ENCODE data around the gene ATRX.
"Not testable (repeated sequence)": the region's sequence is repeated elsewhere in the genome, so short reads cannot be mapped to it uniquely, and the experiment has no call there.

ATRX gene

GRCh38 chrX:77668391-77669237 is 117.4 kb downstream of the ATRX start:
- Histone ChIP-seq H3K9me3 (ENCODE audit: control insufficient read depth in 1 of 2, low read length in 2 of 2) (no peaks in the 10 kb centered on the region), H3K36me3 (ENCODE audit: control insufficient read depth in 1 of 2, insufficient read depth in 2 of 2, low read length in 2 of 2) (no peaks in the 10 kb centered on the region), H3K27me3 (ENCODE audit: low read depth, low read length) (no peaks in the 10 kb centered on the region), H3K27ac (ENCODE audit: low read length) (no peak overlapping the region), H3K4me1 (ENCODE audit: control insufficient read depth in 1 of 2, insufficient read depth in 2 of 2, low read length in 2 of 2) (no peaks in the 10 kb centered on the region), H3K4me3 (ENCODE audit: low read depth in 1 of 2, low read length in 2 of 2) (no peak overlapping the region)

DNA sequence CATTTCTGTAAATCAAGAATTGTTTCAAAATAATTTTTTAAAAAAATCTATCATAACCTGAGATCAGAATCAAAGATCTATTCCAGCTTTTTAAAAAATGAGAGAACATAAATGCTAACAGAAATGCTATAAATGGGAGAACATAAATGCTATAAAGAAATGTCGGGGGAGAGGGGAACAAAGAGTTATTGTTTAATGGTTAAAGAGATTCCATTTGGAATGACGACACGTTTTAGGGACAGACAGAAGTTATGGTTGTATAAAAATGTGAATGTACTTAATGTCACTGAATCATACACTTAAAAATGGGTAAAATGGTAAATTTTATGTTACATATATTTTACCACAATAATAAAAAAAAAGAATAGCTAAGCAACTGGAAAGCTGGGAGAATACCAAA is 127.1 kb downstream of the ATRX start:
- peaks cover 1 to 4% of the 10 kb centered on the region in 2 donors for H3K36me3 ChIP-seq (ENCODE audit: control insufficient read depth in 1 of 2, insufficient read depth in 2 of 2, low read length in 2 of 2)

GRCh38 chrX:77652095-77652494 is 133.9 kb downstream of the ATRX start:
- Histone ChIP-seq H3K27ac (ENCODE audit: low read length) (no peak overlapping the region), H3K27me3 (ENCODE audit: low read depth, low read length) (no peaks in the 10 kb centered on the region), H3K9me3 (ENCODE audit: control insufficient read depth in 1 of 2, low read length in 2 of 2) (no peaks in the 10 kb centered on the region), H3K36me3 (ENCODE audit: control insufficient read depth in 1 of 2, insufficient read depth in 2 of 2, low read length in 2 of 2) (peaks cover 0 to 3% of the 10 kb centered on the region in 2 donors), H3K4me3 (ENCODE audit: low read depth in 1 of 2, low read length in 2 of 2) (no peak overlapping the region), H3K4me1 (ENCODE audit: control insufficient read depth in 1 of 2, insufficient read depth in 2 of 2, low read length in 2 of 2) (no peaks in the 10 kb centered on the region)

More for the DNA sequence above, 127.1 kb downstream of the ATRX start:
- Histone ChIP-seq H3K4me1 (ENCODE audit: control insufficient read depth in 1 of 2, insufficient read depth in 2 of 2, low read length in 2 of 2) (no peaks in the 10 kb centered on the region), H3K27ac (ENCODE audit: low read length) (no peak overlapping the region), H3K9me3 (ENCODE audit: control insufficient read depth in 1 of 2, low read length in 2 of 2) (no peaks in the 10 kb centered on the region), H3K27me3 (ENCODE audit: low read depth, low read length) (no peaks in the 10 kb centered on the region), H3K4me3 (ENCODE audit: low read depth in 1 of 2, low read length in 2 of 2) (no peak overlapping the region)

DNA sequence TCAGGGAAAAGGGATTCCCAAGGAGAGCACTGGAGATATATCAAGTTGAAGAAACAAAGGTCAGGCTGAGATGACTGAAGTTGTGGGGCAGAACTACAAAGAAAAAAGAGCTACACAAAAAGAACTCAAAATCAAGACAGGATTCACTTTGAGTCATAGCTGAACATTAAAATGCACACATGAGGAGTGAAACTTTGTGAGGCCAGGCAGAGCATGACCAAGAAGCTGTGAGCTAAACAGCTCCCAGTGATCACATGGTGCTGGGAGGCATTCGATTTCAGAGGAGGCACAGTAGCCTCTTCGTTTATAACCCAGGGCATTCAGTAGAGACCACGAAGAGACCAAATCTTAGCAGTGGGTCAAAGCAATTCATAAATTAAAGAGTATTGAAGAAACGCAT is 145.3 kb downstream of the ATRX start:
- Histone ChIP-seq H3K36me3 (ENCODE audit: control insufficient read depth in 1 of 2, insufficient read depth in 2 of 2, low read length in 2 of 2) (peaks cover 6 to 7% of the 10 kb centered on the region in 2 donors), H3K4me1 (ENCODE audit: control insufficient read depth in 1 of 2, insufficient read depth in 2 of 2, low read length in 2 of 2) (no peaks in the 10 kb centered on the region), H3K27ac (ENCODE audit: low read length) (no peak overlapping the region), H3K4me3 (ENCODE audit: low read depth in 1 of 2, low read length in 2 of 2) (no peak overlapping the region), H3K9me3 (ENCODE audit: control insufficient read depth in 1 of 2, low read length in 2 of 2) (peaks cover 0 to 2% of the 10 kb centered on the region in 2 donors), H3K27me3 (ENCODE audit: low read depth, low read length) (no peaks in the 10 kb centered on the region)

DNA sequence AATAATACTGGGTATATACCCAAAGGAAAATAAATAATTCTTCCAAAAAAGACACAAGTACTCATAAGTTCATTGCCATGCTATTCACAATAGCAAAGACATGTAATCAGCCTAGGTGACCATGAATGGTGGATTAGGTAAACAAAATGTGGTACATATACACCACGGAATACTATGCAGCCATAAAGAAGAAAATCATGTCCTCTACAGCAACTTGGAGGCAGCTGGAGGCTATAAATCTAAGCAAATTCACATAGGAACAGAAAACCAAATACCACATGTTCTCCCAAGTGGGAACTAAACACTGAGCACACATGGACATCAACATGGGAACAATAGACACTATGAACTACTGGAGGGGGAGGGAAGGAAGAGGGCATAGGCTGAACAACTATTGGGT is 146.2 kb downstream of the ATRX start:
- Histone ChIP-seq H3K4me1 (ENCODE audit: control insufficient read depth in 1 of 2, insufficient read depth in 2 of 2, low read length in 2 of 2) (no peaks in the 10 kb centered on the region), H3K27ac (ENCODE audit: low read length) (no peak overlapping the region), H3K9me3 (ENCODE audit: control insufficient read depth in 1 of 2, low read length in 2 of 2) (no peaks in the 10 kb centered on the region), H3K4me3 (ENCODE audit: low read depth in 1 of 2, low read length in 2 of 2) (no peak overlapping the region), H3K27me3 (ENCODE audit: low read depth, low read length) (no peaks in the 10 kb centered on the region), H3K36me3 (ENCODE audit: control insufficient read depth in 1 of 2, insufficient read depth in 2 of 2, low read length in 2 of 2) (peaks cover 10 to 11% of the 10 kb centered on the region in 2 donors)

DNA sequence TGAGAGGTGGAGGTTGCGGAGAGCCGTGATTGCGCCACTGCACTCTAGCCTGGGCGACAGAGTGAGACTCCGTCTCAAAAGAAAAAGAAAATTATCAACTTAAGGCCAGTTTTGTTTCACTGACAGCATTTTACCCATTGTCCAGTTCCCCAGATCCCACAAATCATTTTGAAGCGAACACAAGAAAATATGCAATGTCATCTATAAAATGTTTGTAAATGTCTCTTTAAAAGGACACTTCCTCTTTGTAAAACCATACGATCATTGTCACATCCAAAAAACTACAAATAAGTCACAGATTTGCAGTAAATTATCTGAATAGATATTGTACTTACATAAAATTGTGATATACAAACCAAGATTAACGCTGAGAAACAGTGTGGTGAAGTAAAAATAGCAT is 147.6 kb downstream of the ATRX start:
- no peak overlapping the region for H3K27ac ChIP-seq (ENCODE audit: low read length)
- H3K9me3 ChIP-seq (ENCODE audit: control insufficient read depth in 1 of 2, low read length in 2 of 2) = no peaks in the 10 kb centered on the region
- H3K27me3 ChIP-seq (ENCODE audit: low read depth, low read length) = no peaks in the 10 kb centered on the region
- no peaks in the 10 kb centered on the region for H3K4me1 ChIP-seq (ENCODE audit: control insufficient read depth in 1 of 2, insufficient read depth in 2 of 2, low read length in 2 of 2)
- H3K36me3 ChIP-seq (ENCODE audit: control insufficient read depth in 1 of 2, insufficient read depth in 2 of 2, low read length in 2 of 2) = peaks cover 10 to 11% of the 10 kb centered on the region in 2 donors
- no peak overlapping the region for H3K4me3 ChIP-seq (ENCODE audit: low read depth in 1 of 2, low read length in 2 of 2)

DNA sequence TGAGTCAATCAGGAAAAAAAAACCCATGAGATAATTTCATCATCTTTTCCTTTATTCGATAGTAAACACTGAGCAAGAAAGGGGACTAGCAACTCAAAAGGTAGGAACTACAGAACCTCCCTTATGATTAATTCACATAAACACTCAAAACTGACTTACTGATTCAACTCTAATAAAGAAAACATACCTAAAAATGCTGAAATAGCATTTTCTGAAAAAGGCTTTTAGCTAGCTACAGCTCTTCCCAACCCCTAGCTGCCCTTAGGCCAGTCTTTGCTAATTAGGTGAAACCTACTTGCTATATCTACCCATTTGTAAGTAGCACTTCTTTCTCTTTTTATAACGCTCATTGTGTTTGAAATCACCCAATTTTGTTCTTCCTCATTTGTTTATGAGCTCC is 150.6 kb downstream of the ATRX start:
- Histone ChIP-seq H3K27me3 (ENCODE audit: low read depth, low read length) (no peaks in the 10 kb centered on the region), H3K36me3 (ENCODE audit: control insufficient read depth in 1 of 2, insufficient read depth in 2 of 2, low read length in 2 of 2) (peaks cover 11 to 18% of the 10 kb centered on the region in 2 donors), H3K4me1 (ENCODE audit: control insufficient read depth in 1 of 2, insufficient read depth in 2 of 2, low read length in 2 of 2) (no peaks in the 10 kb centered on the region), H3K27ac (ENCODE audit: low read length) (no peak overlapping the region), H3K9me3 (ENCODE audit: control insufficient read depth in 1 of 2, low read length in 2 of 2) (no peaks in the 10 kb centered on the region), H3K4me3 (ENCODE audit: low read depth in 1 of 2, low read length in 2 of 2) (no peak overlapping the region)

GRCh38 chrX:77628294-77629025 is 157.6 kb downstream of the ATRX start:
- Histone ChIP-seq H3K9me3 (ENCODE audit: control insufficient read depth in 1 of 2, low read length in 2 of 2) (no peaks in the 10 kb centered on the region), H3K36me3 (ENCODE audit: control insufficient read depth in 1 of 2, insufficient read depth in 2 of 2, low read length in 2 of 2) (peaks cover 0 to 9% of the 10 kb centered on the region in 2 donors), H3K4me1 (ENCODE audit: control insufficient read depth in 1 of 2, insufficient read depth in 2 of 2, low read length in 2 of 2) (no peaks in the 10 kb centered on the region), H3K4me3 (ENCODE audit: low read depth in 1 of 2, low read length in 2 of 2) (no peak overlapping the region), H3K27me3 (ENCODE audit: low read depth, low read length) (no peaks in the 10 kb centered on the region), H3K27ac (ENCODE audit: low read length) (no peak overlapping the region)

GRCh38 chrX:77622672-77623071 is 163.3 kb downstream of the ATRX start:
- Histone ChIP-seq H3K4me3 (ENCODE audit: low read depth in 1 of 2, low read length in 2 of 2) (no peak overlapping the region), H3K27me3 (ENCODE audit: low read depth, low read length) (no peaks in the 10 kb centered on the region), H3K36me3 (ENCODE audit: control insufficient read depth in 1 of 2, insufficient read depth in 2 of 2, low read length in 2 of 2) (peaks cover 0 to 5% of the 10 kb centered on the region in 2 donors), H3K4me1 (ENCODE audit: control insufficient read depth in 1 of 2, insufficient read depth in 2 of 2, low read length in 2 of 2) (no peaks in the 10 kb centered on the region), H3K27ac (ENCODE audit: low read length) (no peak overlapping the region), H3K9me3 (ENCODE audit: control insufficient read depth in 1 of 2, low read length in 2 of 2) (no peaks in the 10 kb centered on the region)

- Histone ChIP-seq H3K36me3 (ENCODE audit: control insufficient read depth in 1 of 2, insufficient read depth in 2 of 2, low read length in 2 of 2) (peaks cover 0 to 5% of the 10 kb centered on the region in 2 donors), H3K4me3 (ENCODE audit: low read depth in 1 of 2, low read length in 2 of 2) (no peak overlapping the region), H3K9me3 (ENCODE audit: control insufficient read depth in 1 of 2, low read length in 2 of 2) (no peaks in the 10 kb centered on the region), H3K27ac (ENCODE audit: low read length) (no peak overlapping the region), H3K4me1 (ENCODE audit: control insufficient read depth in 1 of 2, insufficient read depth in 2 of 2, low read length in 2 of 2) (no peaks in the 10 kb centered on the region), H3K27me3 (ENCODE audit: low read depth, low read length) (no peaks in the 10 kb centered on the region)
Observed at GRCh38 chrX:77622233-77622632, 163.8 kb downstream of the ATRX start.

DNA sequence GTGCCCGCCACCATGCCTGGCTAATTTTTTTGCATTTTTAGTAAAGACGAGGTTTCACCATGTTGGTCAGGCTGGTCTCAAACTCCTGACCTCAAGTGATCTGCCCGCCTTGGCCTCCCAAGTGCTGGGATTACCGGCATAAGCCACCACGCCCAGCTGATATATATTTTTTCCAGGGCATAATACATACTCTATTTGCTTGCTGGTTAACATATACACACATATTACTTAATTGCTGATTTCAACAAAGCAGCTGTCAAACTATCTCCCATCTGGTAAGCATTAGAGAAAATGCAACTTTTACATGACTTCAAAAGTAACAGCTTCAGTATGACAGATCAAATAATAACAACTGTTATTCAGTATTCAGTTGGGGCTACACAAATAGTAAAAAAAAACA is 164.6 kb downstream of the ATRX start:
- not testable (repeated sequence) for H3K9me3 ChIP-seq (ENCODE audit: control insufficient read depth in 1 of 2, low read length in 2 of 2); H3K36me3 ChIP-seq (ENCODE audit: control insufficient read depth in 1 of 2, insufficient read depth in 2 of 2, low read length in 2 of 2); H3K4me3 ChIP-seq (ENCODE audit: low read depth in 1 of 2, low read length in 2 of 2); H3K4me1 ChIP-seq (ENCODE audit: control insufficient read depth in 1 of 2, insufficient read depth in 2 of 2, low read length in 2 of 2); H3K27ac ChIP-seq (ENCODE audit: low read length); H3K27me3 ChIP-seq (ENCODE audit: low read depth, low read length)

Measured in muscle layer of duodenum (tissue), 2 donors.